ENCODE measurements around the gene ITGB5. TPM values are rescaled to one million over a fixed set of nuclear protein-coding genes. Genes with fewer than 3 reads are reported as not detected.

Gene ITGB5
- total RNA-seq, 1 experiment from 2014 or later = 339 TPM

- TF ChIP-seq, protein P1, sequence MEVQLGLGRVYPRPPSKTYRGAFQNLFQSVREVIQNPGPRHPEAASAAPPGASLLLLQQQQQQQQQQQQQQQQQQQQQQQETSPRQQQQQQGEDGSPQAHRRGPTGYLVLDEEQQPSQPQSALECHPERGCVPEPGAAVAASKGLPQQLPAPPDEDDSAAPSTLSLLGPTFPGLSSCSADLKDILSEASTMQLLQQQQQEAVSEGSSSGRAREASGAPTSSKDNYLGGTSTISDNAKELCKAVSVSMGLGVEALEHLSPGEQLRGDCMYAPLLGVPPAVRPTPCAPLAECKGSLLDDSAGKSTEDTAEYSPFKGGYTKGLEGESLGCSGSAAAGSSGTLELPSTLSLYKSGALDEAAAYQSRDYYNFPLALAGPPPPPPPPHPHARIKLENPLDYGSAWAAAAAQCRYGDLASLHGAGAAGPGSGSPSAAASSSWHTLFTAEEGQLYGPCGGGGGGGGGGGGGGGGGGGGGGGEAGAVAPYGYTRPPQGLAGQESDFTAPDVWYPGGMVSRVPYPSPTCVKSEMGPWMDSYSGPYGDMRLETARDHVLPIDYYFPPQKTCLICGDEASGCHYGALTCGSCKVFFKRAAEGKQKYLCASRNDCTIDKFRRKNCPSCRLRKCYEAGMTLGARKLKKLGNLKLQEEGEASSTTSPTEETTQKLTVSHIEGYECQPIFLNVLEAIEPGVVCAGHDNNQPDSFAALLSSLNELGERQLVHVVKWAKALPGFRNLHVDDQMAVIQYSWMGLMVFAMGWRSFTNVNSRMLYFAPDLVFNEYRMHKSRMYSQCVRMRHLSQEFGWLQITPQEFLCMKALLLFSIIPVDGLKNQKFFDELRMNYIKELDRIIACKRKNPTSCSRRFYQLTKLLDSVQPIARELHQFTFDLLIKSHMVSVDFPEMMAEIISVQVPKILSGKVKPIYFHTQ (CRISPR knock-in tag; IDR thresholded peaks at IDR 0.05) = 0 out of 2 replicates have a peak, but pooled peaks have one; percentile 53
- TF ChIP-seq GTF2I (CRISPR knock-in tag; conservative IDR thresholded peaks at IDR 0.05) (no peak), JUN (CRISPR knock-in tag; IDR thresholded peaks at IDR 0.05) (no peak), HMGA2 (CRISPR knock-in tag; IDR thresholded peaks at IDR 0.05) (no peak), E2F5 (CRISPR knock-in tag; IDR thresholded peaks at IDR 0.05) (no peak), ZSCAN18 (CRISPR knock-in tag; IDR thresholded peaks at IDR 0.05) (no peak), ZNF121 (CRISPR knock-in tag; IDR thresholded peaks at IDR 0.05) (no peak), CDX4 (CRISPR knock-in tag; IDR thresholded peaks at IDR 0.05; ENCODE audit: borderline replicate concordance) (no peak), TEAD4 (CRISPR knock-in tag; IDR thresholded peaks at IDR 0.05) (0 out of 2 replicates have a peak, but pooled peaks have one; percentile 21), E2F4 (CRISPR knock-in tag; IDR thresholded peaks at IDR 0.05; ENCODE audit: borderline replicate concordance, low read depth) (no peak), RELA (CRISPR knock-in tag; IDR thresholded peaks at IDR 0.05; ENCODE audit: borderline replicate concordance) (0 out of 2 replicates have a peak, but pooled peaks have one; percentile 42), OVOL2 (CRISPR knock-in tag; IDR thresholded peaks at IDR 0.05; ENCODE audit: borderline replicate concordance) (no peak), FOXJ3 (CRISPR knock-in tag; IDR thresholded peaks at IDR 0.05; ENCODE audit: borderline replicate concordance) (no peak), FOXP1 (CRISPR knock-in tag; IDR thresholded peaks at IDR 0.05; ENCODE audit: borderline replicate concordance) (peak; percentile 57), JAZF1 (CRISPR knock-in tag; IDR thresholded peaks at IDR 0.05) (no peak), FOXK1 (CRISPR knock-in tag; IDR thresholded peaks at IDR 0.05) (0 out of 2 replicates have a peak, but pooled peaks have one; percentile 49), NR3C1 (CRISPR knock-in tag; conservative IDR thresholded peaks at IDR 0.05; ENCODE audit: low read depth) (no peak), ZNF232 (CRISPR knock-in tag; IDR thresholded peaks at IDR 0.05) (no peak), NR1H2 (CRISPR knock-in tag; IDR thresholded peaks at IDR 0.05) (no peak), NR2C2 (CRISPR knock-in tag; IDR thresholded peaks at IDR 0.05) (no peak), SMAD4 (CRISPR knock-in tag; IDR thresholded peaks at IDR 0.05) (no peak)
- TF ChIP-seq, protein P2, sequence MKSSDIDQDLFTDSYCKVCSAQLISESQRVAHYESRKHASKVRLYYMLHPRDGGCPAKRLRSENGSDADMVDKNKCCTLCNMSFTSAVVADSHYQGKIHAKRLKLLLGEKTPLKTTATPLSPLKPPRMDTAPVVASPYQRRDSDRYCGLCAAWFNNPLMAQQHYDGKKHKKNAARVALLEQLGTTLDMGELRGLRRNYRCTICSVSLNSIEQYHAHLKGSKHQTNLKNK (CRISPR knock-in tag; IDR thresholded peaks at IDR 0.05) = no peak
- TF ChIP-seq, protein P3, sequence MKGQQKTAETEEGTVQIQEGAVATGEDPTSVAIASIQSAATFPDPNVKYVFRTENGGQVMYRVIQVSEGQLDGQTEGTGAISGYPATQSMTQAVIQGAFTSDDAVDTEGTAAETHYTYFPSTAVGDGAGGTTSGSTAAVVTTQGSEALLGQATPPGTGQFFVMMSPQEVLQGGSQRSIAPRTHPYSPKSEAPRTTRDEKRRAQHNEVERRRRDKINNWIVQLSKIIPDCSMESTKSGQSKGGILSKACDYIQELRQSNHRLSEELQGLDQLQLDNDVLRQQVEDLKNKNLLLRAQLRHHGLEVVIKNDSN (CRISPR knock-in tag; IDR thresholded peaks at IDR 0.05) = no peak
- TF ChIP-seq, protein P4, sequence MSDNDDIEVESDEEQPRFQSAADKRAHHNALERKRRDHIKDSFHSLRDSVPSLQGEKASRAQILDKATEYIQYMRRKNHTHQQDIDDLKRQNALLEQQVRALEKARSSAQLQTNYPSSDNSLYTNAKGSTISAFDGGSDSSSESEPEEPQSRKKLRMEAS (CRISPR knock-in tag; IDR thresholded peaks at IDR 0.05) = peak; percentile 43; the same call in 1 of the 2 replicates
- TF ChIP-seq, protein P5, sequence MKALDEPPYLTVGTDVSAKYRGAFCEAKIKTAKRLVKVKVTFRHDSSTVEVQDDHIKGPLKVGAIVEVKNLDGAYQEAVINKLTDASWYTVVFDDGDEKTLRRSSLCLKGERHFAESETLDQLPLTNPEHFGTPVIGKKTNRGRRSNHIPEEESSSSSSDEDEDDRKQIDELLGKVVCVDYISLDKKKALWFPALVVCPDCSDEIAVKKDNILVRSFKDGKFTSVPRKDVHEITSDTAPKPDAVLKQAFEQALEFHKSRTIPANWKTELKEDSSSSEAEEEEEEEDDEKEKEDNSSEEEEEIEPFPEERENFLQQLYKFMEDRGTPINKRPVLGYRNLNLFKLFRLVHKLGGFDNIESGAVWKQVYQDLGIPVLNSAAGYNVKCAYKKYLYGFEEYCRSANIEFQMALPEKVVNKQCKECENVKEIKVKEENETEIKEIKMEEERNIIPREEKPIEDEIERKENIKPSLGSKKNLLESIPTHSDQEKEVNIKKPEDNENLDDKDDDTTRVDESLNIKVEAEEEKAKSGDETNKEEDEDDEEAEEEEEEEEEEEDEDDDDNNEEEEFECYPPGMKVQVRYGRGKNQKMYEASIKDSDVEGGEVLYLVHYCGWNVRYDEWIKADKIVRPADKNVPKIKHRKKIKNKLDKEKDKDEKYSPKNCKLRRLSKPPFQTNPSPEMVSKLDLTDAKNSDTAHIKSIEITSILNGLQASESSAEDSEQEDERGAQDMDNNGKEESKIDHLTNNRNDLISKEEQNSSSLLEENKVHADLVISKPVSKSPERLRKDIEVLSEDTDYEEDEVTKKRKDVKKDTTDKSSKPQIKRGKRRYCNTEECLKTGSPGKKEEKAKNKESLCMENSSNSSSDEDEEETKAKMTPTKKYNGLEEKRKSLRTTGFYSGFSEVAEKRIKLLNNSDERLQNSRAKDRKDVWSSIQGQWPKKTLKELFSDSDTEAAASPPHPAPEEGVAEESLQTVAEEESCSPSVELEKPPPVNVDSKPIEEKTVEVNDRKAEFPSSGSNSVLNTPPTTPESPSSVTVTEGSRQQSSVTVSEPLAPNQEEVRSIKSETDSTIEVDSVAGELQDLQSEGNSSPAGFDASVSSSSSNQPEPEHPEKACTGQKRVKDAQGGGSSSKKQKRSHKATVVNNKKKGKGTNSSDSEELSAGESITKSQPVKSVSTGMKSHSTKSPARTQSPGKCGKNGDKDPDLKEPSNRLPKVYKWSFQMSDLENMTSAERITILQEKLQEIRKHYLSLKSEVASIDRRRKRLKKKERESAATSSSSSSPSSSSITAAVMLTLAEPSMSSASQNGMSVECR (CRISPR knock-in tag; IDR thresholded peaks at IDR 0.05; ENCODE audit: borderline replicate concordance) = no peak
Observed at GRCh38 chr3:124887177-124887931, at the start of gene ITGB5 (continued).

Measured in WTC11 (cell line).